Calu3 (cell line): ENCODE measurements around the gene NSFL1C. TPM values are rescaled to one million over a fixed set of nuclear protein-coding genes. Genes with fewer than 3 reads are reported as not detected.

Experiments
- BruUV-seq: library from RNA; stranded (reverse); fragments of 400-500 nt; replicated peaks from 2 replicates; lab custom pipeline; 2021; lab: Mats Ljungman, UMichigan
- CTCF ChIA-PET: fragments of 300-600 bp; sonication (Branson Sonifier 250); formaldehyde crosslinking; loops from one replicate; lab custom pipeline; 2022; ENCODE audit warnings: antibody characterized with exemption; lab: Charles Lee
- DNase-seq: peaks from one replicate; pipeline ENCODE4 v3.0.0; 2022
- H3K27ac Mint-ChIP-seq: one replicate; pipeline ENCODE4 v1.8.0; 2022; ENCODE audit warnings: mixed read lengths; ENCODE audit not compliant: unreplicated experiment
- H3K27me3 Mint-ChIP-seq: one replicate; pipeline ENCODE4 v1.8.0; 2022; ENCODE audit warnings: mixed read lengths; ENCODE audit not compliant: unreplicated experiment
- H3K36me3 Mint-ChIP-seq: one replicate; pipeline ENCODE4 v1.8.0; 2022; ENCODE audit warnings: mild to moderate bottlenecking, moderate library complexity, mixed read lengths; ENCODE audit not compliant: insufficient read depth, unreplicated experiment
- H3K4me1 Mint-ChIP-seq: one replicate; pipeline ENCODE4 v1.8.0; 2022; ENCODE audit warnings: mild to moderate bottlenecking, low read depth, mixed read lengths; ENCODE audit not compliant: unreplicated experiment
- H3K4me3 Mint-ChIP-seq: one replicate; pipeline ENCODE4 v1.8.0; 2022; ENCODE audit warnings: mild to moderate bottlenecking, low read depth, moderate library complexity, mixed read lengths; ENCODE audit not compliant: unreplicated experiment
- H3K9me3 Mint-ChIP-seq: one replicate; pipeline ENCODE4 v1.8.0; 2022; ENCODE audit warnings: low read depth, mixed read lengths; ENCODE audit not compliant: unreplicated experiment
- CTCF ChIP-seq: fragments of 200-600 bp; IDR thresholded peaks from one replicate; pipeline ENCODE4 v1.8.0; 2022; ENCODE audit warnings: antibody characterized with exemption; ENCODE audit not compliant: unreplicated experiment
- intact Hi-C: fragments of 100-400 bp; cut with micrococcal nuclease; formaldehyde crosslinking; loops from one replicate; pipeline ENCODE4 v1.10.0; 2022; ENCODE audit not compliant: unreplicated experiment
- total RNA-seq: library from RNA; stranded (reverse); gene quantifications from 2 replicates; pipeline ENCODE4 v1.2.3, GENCODE V29; 2022

NSFL1C gene
- total RNA-seq, 1 experiment from 2014 or later: 81.0 TPM

- Mint-ChIP-seq H3K4me1 (peaks cover 31% of the 10 kb centered on the region), H3K27me3 (no peaks in the 10 kb centered on the region), H3K9me3 (no peaks in the 10 kb centered on the region), H3K4me3 (no peak overlapping the region), H3K36me3 (peaks cover 46% of the 10 kb centered on the region), H3K27ac (no peak overlapping the region)
- intact Hi-C loops: no loop called here
- DNase-seq: no peak
- CTCF ChIA-PET: no interaction called here
- BruUV-seq: no TSS peak
- no peak for TF ChIP-seq CTCF
Observed at GRCh38 chr20:1462834-1463233, 3.8 kb downstream of the NSFL1C start.

GRCh38 chr20:1462001-1462400 is 4.6 kb downstream of the NSFL1C start:
- BruUV-seq: no TSS peak
- peaks cover 38% of the 10 kb centered on the region for H3K36me3 Mint-ChIP-seq
- H3K9me3 Mint-ChIP-seq: no peaks in the 10 kb centered on the region
- peaks cover 22% of the 10 kb centered on the region for H3K4me1 Mint-ChIP-seq
- CTCF ChIA-PET: interaction anchor here (0.6 to 1.1 kb wide), 3 partner anchors 28 to 340 kb away, joined by 3 to 5 read pairs (median 4); no protein-coding TSS in a partner anchor
- no peak for TF ChIP-seq CTCF
- H3K27me3 Mint-ChIP-seq: no peaks in the 10 kb centered on the region
- H3K27ac Mint-ChIP-seq: no peak overlapping the region
- intact Hi-C loops: no loop called here
- DNase-seq: no peak
- no peak overlapping the region for H3K4me3 Mint-ChIP-seq

GRCh38 chr20:1460275-1460674 is 6.4 kb downstream of the NSFL1C start:
- intact Hi-C loops: no loop called here
- H3K4me3 Mint-ChIP-seq: no peak overlapping the region
- BruUV-seq: no TSS peak
- no peak for DNase-seq
- no peak for TF ChIP-seq CTCF
- CTCF ChIA-PET: no interaction called here
- peaks cover 30% of the 10 kb centered on the region for H3K36me3 Mint-ChIP-seq
- no peaks in the 10 kb centered on the region for H3K27me3 Mint-ChIP-seq
- no peaks in the 10 kb centered on the region for H3K9me3 Mint-ChIP-seq
- no peak overlapping the region for H3K27ac Mint-ChIP-seq
- peaks cover 16% of the 10 kb centered on the region for H3K4me1 Mint-ChIP-seq

- Mint-ChIP-seq H3K27ac (no peak overlapping the region), H3K9me3 (no peaks in the 10 kb centered on the region), H3K4me3 (no peak overlapping the region), H3K4me1 (peaks cover 10% of the 10 kb centered on the region), H3K27me3 (no peaks in the 10 kb centered on the region), H3K36me3 (peaks cover 40% of the 10 kb centered on the region)
- intact Hi-C loops: no loop called here
- no peak for TF ChIP-seq CTCF
- no TSS peak for BruUV-seq
- no peak for DNase-seq
- CTCF ChIA-PET: no interaction called here
Observed at GRCh38 chr20:1457992-1458391, 8.7 kb downstream of the NSFL1C start.
